Measurements from ENCODE around the gene MAPK4. TPM values are rescaled to one million over a fixed set of nuclear protein-coding genes. Genes with fewer than 3 reads are reported as not detected.

The MAPK4 gene
- total RNA-seq, 1 donor from 2014 or later = 2.2 TPM

GRCh38 chr18:50666536-50666935 lies 106.6 kb downstream of the MAPK4 start:
- Histone ChIP-seq H3K4me1 (no peaks in the 10 kb centered on the region), H3K27ac (no peak overlapping the region), H3K9me3 (no peaks in the 10 kb centered on the region), H3K36me3 (no peaks in the 10 kb centered on the region), H3K4me3 (no peak overlapping the region), H3K27me3 (no peaks in the 10 kb centered on the region)
- intact Hi-C loops (cut with DNase I) = no loop called here
- TF ChIP-seq CTCF (IDR thresholded peaks at IDR 0.05) (no peak), POLR2AphosphoS5 (IDR thresholded peaks at IDR 0.05; ENCODE audit: insufficient read depth in 1 of 2, low read depth in 1 of 2) (no peak), POLR2A (IDR thresholded peaks at IDR 0.05) (no peak)
- DNase-seq (ENCODE audit: extremely low spot score in 2 of 2) = no peak

GRCh38 chr18:50671376-50671775 lies 111.5 kb downstream of the MAPK4 start:
- DNase-seq (ENCODE audit: extremely low spot score in 2 of 2) = no peak
- Histone ChIP-seq H3K27ac (no peak overlapping the region), H3K4me1 (no peaks in the 10 kb centered on the region), H3K9me3 (no peaks in the 10 kb centered on the region), H3K27me3 (no peaks in the 10 kb centered on the region), H3K4me3 (no peak overlapping the region), H3K36me3 (no peaks in the 10 kb centered on the region)
- TF ChIP-seq POLR2AphosphoS5 (IDR thresholded peaks at IDR 0.05; ENCODE audit: insufficient read depth in 1 of 2, low read depth in 1 of 2) (no peak), POLR2A (IDR thresholded peaks at IDR 0.05) (no peak), CTCF (IDR thresholded peaks at IDR 0.05) (no peak)
- intact Hi-C loops (cut with DNase I) = no loop called here

- Histone ChIP-seq H3K4me3 (no peak overlapping the region), H3K27ac (no peak overlapping the region), H3K4me1 (no peaks in the 10 kb centered on the region), H3K27me3 (no peaks in the 10 kb centered on the region), H3K36me3 (no peaks in the 10 kb centered on the region), H3K9me3 (no peaks in the 10 kb centered on the region)
- intact Hi-C loops (cut with DNase I) = no loop called here
- TF ChIP-seq CTCF (IDR thresholded peaks at IDR 0.05) (no peak), POLR2A (IDR thresholded peaks at IDR 0.05) (no peak), POLR2AphosphoS5 (IDR thresholded peaks at IDR 0.05; ENCODE audit: insufficient read depth in 1 of 2, low read depth in 1 of 2) (no peak)
- DNase-seq (ENCODE audit: extremely low spot score in 2 of 2) = no peak
These were observed 114.6 kb downstream of the MAPK4 start for GRCh38 chr18:50674307-50674980.

- no peaks in the 10 kb centered on the region for H3K36me3 ChIP-seq
- intact Hi-C loops (cut with DNase I) = no loop called here
- H3K4me3 ChIP-seq = no peak overlapping the region
- TF ChIP-seq POLR2A (IDR thresholded peaks at IDR 0.05) = no peak
- no peak for TF ChIP-seq CTCF (IDR thresholded peaks at IDR 0.05)
- TF ChIP-seq POLR2AphosphoS5 (IDR thresholded peaks at IDR 0.05; ENCODE audit: insufficient read depth in 1 of 2, low read depth in 1 of 2) = no peak
- no peaks in the 10 kb centered on the region for H3K9me3 ChIP-seq
- no peak for DNase-seq (ENCODE audit: extremely low spot score in 2 of 2)
- H3K4me1 ChIP-seq = no peaks in the 10 kb centered on the region
- no peak overlapping the region for H3K27ac ChIP-seq
- no peaks in the 10 kb centered on the region for H3K27me3 ChIP-seq
These were observed 115.2 kb downstream of the MAPK4 start for GRCh38 chr18:50675043-50675442.

- TF ChIP-seq POLR2AphosphoS5 (IDR thresholded peaks at IDR 0.05; ENCODE audit: insufficient read depth in 1 of 2, low read depth in 1 of 2) (no peak), CTCF (IDR thresholded peaks at IDR 0.05) (no peak), POLR2A (IDR thresholded peaks at IDR 0.05) (no peak)
- Histone ChIP-seq H3K27ac (no peak overlapping the region), H3K27me3 (no peaks in the 10 kb centered on the region), H3K36me3 (no peaks in the 10 kb centered on the region), H3K4me1 (no peaks in the 10 kb centered on the region), H3K4me3 (no peak overlapping the region), H3K9me3 (no peaks in the 10 kb centered on the region)
- intact Hi-C loops (cut with DNase I) = no loop called here
- DNase-seq (ENCODE audit: extremely low spot score in 2 of 2) = no peak
These were observed 118.8 kb downstream of the MAPK4 start for GRCh38 chr18:50678651-50679050.
